HEK293 (cell line): ENCODE results near the gene RRAGC.

Source experiments
- CTCF ChIA-PET: fragments of 350-600 bp; formaldehyde crosslinking; extraction: SDS; loops from one replicate; lab custom pipeline; 2021; ENCODE audit warnings: antibody characterized with exemption; lab: Yijun Ruan, JAX
- POLR2A ChIA-PET: fragments of 300-600 bp; formaldehyde crosslinking; extraction: SDS; loops from one replicate; lab custom pipeline; 2020; ENCODE audit warnings: antibody characterized with exemption, inconsistent platforms; lab: Yijun Ruan, JAX
- H3K27ac ChIP-seq: fragments of 200-500 bp; sonication (Bioruptor generic); 2 replicates; pipeline ENCODE4 v1.5.1; 2014; ENCODE audit warnings: low read depth, low read length, control low read depth, inconsistent platforms; ENCODE audit errors: extremely low read depth
- H3K36me3 ChIP-seq, 2 experiments: fragments of 200-500 bp in 1 of 2; sonication (Bioruptor generic) in 1 of 2; 1 replicate in 1 of 2; 2 replicates in 1 of 2; pipeline ENCODE4 v1.5.1; 2014 to 2017; ENCODE audit warnings: inconsistent platforms in 2 of 2, low read length in 2 of 2; ENCODE audit not compliant: control insufficient read depth in 2 of 2, insufficient read depth in 1 of 2
- H3K4me1 ChIP-seq: fragments of 200-500 bp; sonication (Bioruptor generic); 2 replicates; pipeline ENCODE4 v1.5.1; 2014; ENCODE audit warnings: mild to moderate bottlenecking, low read length, inconsistent platforms; ENCODE audit not compliant: control insufficient read depth, insufficient read depth
- H3K4me3 ChIP-seq: 2 replicates; pipeline ENCODE4 v1.5.1; 2011; ENCODE audit warnings: low read depth, mild to moderate bottlenecking, control low read depth, low read length, moderate library complexity
- H3K9me3 ChIP-seq: fragments of 200-500 bp; sonication (Bioruptor generic); 2 replicates; pipeline ENCODE4 v1.5.1; 2014; ENCODE audit warnings: low read depth, low read length, inconsistent platforms; ENCODE audit not compliant: control insufficient read depth, insufficient read depth
- GLIS1 ChIP-seq: fragments of 450-650 bp; formaldehyde crosslinking; IDR thresholded peaks from 2 replicates; pipeline ENCODE4 v1.5.1; 2016; ENCODE audit warnings: missing biosample characterization, missing genetic modification characterization
- IKZF3 ChIP-seq: fragments of 450-650 bp; IDR thresholded peaks from 2 replicates; pipeline ENCODE4 v1.5.0; 2018; ENCODE audit warnings: missing biosample characterization, mild to moderate bottlenecking, missing genetic modification characterization, moderate library complexity
- OVOL3 ChIP-seq: fragments of 450-650 bp; formaldehyde crosslinking; IDR thresholded peaks from 2 replicates; pipeline ENCODE4 v1.5.1; 2016; ENCODE audit warnings: missing biosample characterization, missing genetic modification characterization
- RBAK ChIP-seq: fragments of 450-650 bp; formaldehyde crosslinking; IDR thresholded peaks from 2 replicates; pipeline ENCODE4 v1.5.1; 2016; ENCODE audit warnings: missing biosample characterization, missing genetic modification characterization
- SCRT2 ChIP-seq: fragments of 450-650 bp; formaldehyde crosslinking; IDR thresholded peaks from 2 replicates; pipeline ENCODE4 v1.5.1; 2016; ENCODE audit warnings: missing biosample characterization, missing genetic modification characterization
- SP3 ChIP-seq: fragments of 450-650 bp; formaldehyde crosslinking; IDR thresholded peaks from 2 replicates; pipeline ENCODE4 v1.5.1; 2016; ENCODE audit warnings: missing biosample characterization, missing genetic modification characterization
- ZBTB11 ChIP-seq: fragments of 450-650 bp; formaldehyde crosslinking; conservative IDR thresholded peaks from 2 replicates; pipeline ENCODE4 v1.5.1; 2016; ENCODE audit warnings: low read depth, missing biosample characterization, missing genetic modification characterization
- ZBTB20 ChIP-seq: fragments of 450-650 bp; formaldehyde crosslinking; IDR thresholded peaks from 2 replicates; pipeline ENCODE4 v1.5.1; 2016; ENCODE audit warnings: missing biosample characterization, missing genetic modification characterization
- ZBTB48 ChIP-seq: fragments of 450-650 bp; formaldehyde crosslinking; IDR thresholded peaks from 2 replicates; pipeline ENCODE4 v1.5.1; 2016; ENCODE audit warnings: missing biosample characterization, missing genetic modification characterization
- ZBTB8A ChIP-seq: fragments of 450-650 bp; formaldehyde crosslinking; IDR thresholded peaks from 2 replicates; pipeline ENCODE4 v1.5.1; 2016; ENCODE audit warnings: missing biosample characterization, missing genetic modification characterization
- ZEB2 ChIP-seq: fragments of 450-650 bp; formaldehyde crosslinking; IDR thresholded peaks from 2 replicates; pipeline ENCODE4 v1.5.1; 2016; ENCODE audit warnings: missing biosample characterization, missing genetic modification characterization
- ZFP41 ChIP-seq: fragments of 450-650 bp; formaldehyde crosslinking; IDR thresholded peaks from 2 replicates; pipeline ENCODE4 v1.5.1; 2016; ENCODE audit warnings: missing biosample characterization, missing genetic modification characterization, borderline replicate concordance
- ZNF184 ChIP-seq: fragments of 450-650 bp; IDR thresholded peaks from 2 replicates; pipeline ENCODE4 v1.5.1; 2018; ENCODE audit warnings: missing biosample characterization, mild to moderate bottlenecking, missing genetic modification characterization
- ZNF214 ChIP-seq: fragments of 450-650 bp; formaldehyde crosslinking; IDR thresholded peaks from 2 replicates; pipeline ENCODE4 v1.5.1; 2017; ENCODE audit warnings: missing biosample characterization, mild to moderate bottlenecking, missing genetic modification characterization, borderline replicate concordance
- ZNF23 ChIP-seq: fragments of 450-650 bp; formaldehyde crosslinking; IDR thresholded peaks from 2 replicates; pipeline ENCODE4 v1.5.1; 2016; ENCODE audit warnings: missing biosample characterization, missing genetic modification characterization, borderline replicate concordance
- ZNF354C ChIP-seq: fragments of 450-650 bp; formaldehyde crosslinking; IDR thresholded peaks from 2 replicates; pipeline ENCODE4 v1.5.1; 2016; ENCODE audit warnings: missing biosample characterization, missing genetic modification characterization, low read depth, borderline replicate concordance
- ZNF366 ChIP-seq: fragments of 450-650 bp; formaldehyde crosslinking; conservative IDR thresholded peaks from 2 replicates; pipeline ENCODE4 v1.5.1; 2016; ENCODE audit warnings: missing biosample characterization, missing genetic modification characterization
- ZNF501 ChIP-seq: fragments of 450-650 bp; formaldehyde crosslinking; IDR thresholded peaks from 2 replicates; pipeline ENCODE4 v1.5.1; 2016; ENCODE audit warnings: missing biosample characterization, missing genetic modification characterization
- ZNF529 ChIP-seq: fragments of 450-650 bp; formaldehyde crosslinking; IDR thresholded peaks from 2 replicates; pipeline ENCODE4 v1.5.1; 2017; ENCODE audit warnings: missing genetic modification characterization, missing biosample characterization; ENCODE audit not compliant: insufficient replicate concordance
- ZNF530 ChIP-seq: fragments of 450-650 bp; formaldehyde crosslinking; IDR thresholded peaks from 2 replicates; pipeline ENCODE4 v1.5.1; 2016; ENCODE audit warnings: low read depth, missing biosample characterization, missing genetic modification characterization
- ZNF623 ChIP-seq: fragments of 450-650 bp; formaldehyde crosslinking; IDR thresholded peaks from 2 replicates; pipeline ENCODE4 v1.5.1; 2016; ENCODE audit warnings: missing biosample characterization, missing genetic modification characterization
- ZNF629 ChIP-seq: fragments of 450-650 bp; formaldehyde crosslinking; IDR thresholded peaks from 2 replicates; pipeline ENCODE4 v1.5.1; 2017; ENCODE audit warnings: missing biosample characterization, missing genetic modification characterization
- ZNF768 ChIP-seq: fragments of 450-650 bp; formaldehyde crosslinking; IDR thresholded peaks from 2 replicates; pipeline ENCODE4 v1.5.1; 2018; ENCODE audit warnings: missing biosample characterization, mild to moderate bottlenecking, missing genetic modification characterization
- TF ChIP-seq, protein P1 (sequence below): fragments of 450-650 bp; formaldehyde crosslinking; IDR thresholded peaks from 2 replicates; pipeline ENCODE4 v1.5.1; 2017; ENCODE audit warnings: missing biosample characterization, missing genetic modification characterization
- TF ChIP-seq, protein P2 (sequence below): fragments of 450-650 bp; formaldehyde crosslinking; IDR thresholded peaks from 2 replicates; pipeline ENCODE4 v1.5.1; 2016; ENCODE audit warnings: missing biosample characterization, missing genetic modification characterization

RRAGC gene

GRCh38 chr1:38865112-38865715 lies 5.6 kb upstream of the RRAGC start:
- Histone ChIP-seq H3K4me3 (no peak overlapping the region), H3K36me3 (peaks cover 5 to 54% of the 10 kb centered on the region in 2 experiments; a peak in 2 of 3 replicates), H3K4me1 (no peaks in the 10 kb centered on the region), H3K9me3 (no peaks in the 10 kb centered on the region), H3K27ac (no peak overlapping the region)
- ChIA-PET CTCF (no interaction called here), POLR2A (no interaction called here)
- TF ChIP-seq SCRT2 (tag by site-specific recombination): peak; percentile 86
- no peak for TF ChIP-seq ZNF529 (tag by site-specific recombination)
- TF ChIP-seq, protein P1, sequence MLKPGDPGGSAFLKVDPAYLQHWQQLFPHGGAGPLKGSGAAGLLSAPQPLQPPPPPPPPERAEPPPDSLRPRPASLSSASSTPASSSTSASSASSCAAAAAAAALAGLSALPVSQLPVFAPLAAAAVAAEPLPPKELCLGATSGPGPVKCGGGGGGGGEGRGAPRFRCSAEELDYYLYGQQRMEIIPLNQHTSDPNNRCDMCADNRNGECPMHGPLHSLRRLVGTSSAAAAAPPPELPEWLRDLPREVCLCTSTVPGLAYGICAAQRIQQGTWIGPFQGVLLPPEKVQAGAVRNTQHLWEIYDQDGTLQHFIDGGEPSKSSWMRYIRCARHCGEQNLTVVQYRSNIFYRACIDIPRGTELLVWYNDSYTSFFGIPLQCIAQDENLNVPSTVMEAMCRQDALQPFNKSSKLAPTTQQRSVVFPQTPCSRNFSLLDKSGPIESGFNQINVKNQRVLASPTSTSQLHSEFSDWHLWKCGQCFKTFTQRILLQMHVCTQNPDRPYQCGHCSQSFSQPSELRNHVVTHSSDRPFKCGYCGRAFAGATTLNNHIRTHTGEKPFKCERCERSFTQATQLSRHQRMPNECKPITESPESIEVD (tag by site-specific recombination): no peak
- TF ChIP-seq ZNF501 (tag by site-specific recombination): no peak
- TF ChIP-seq RBAK: no peak
- no peak for TF ChIP-seq IKZF3 (tag by site-specific recombination)

- no peak for TF ChIP-seq ZNF530 (tag by site-specific recombination)
- no peak for TF ChIP-seq ZNF184
- TF ChIP-seq ZBTB20 (tag by site-specific recombination): no peak
- TF ChIP-seq ZNF366 (tag by site-specific recombination): 0 out of 2 replicates have a peak, but pooled peaks have one; percentile 6
- no peak for TF ChIP-seq ZFP41 (tag by site-specific recombination)
- no peak for TF ChIP-seq ZNF623 (tag by site-specific recombination)
- TF ChIP-seq ZNF354C (tag by site-specific recombination): no peak
- no peak for TF ChIP-seq ZNF23 (tag by site-specific recombination)
- Histone ChIP-seq H3K4me3 (peak overlapping the region; percentile 73), H3K27ac (no peak overlapping the region; the same call in 1 of the 2 replicates), H3K9me3 (no peaks in the 10 kb centered on the region), H3K4me1 (0 out of 2 replicates have a peak, but pooled peaks cover 2% of the 10 kb centered on the region), H3K36me3 (peaks cover 9 to 49% of the 10 kb centered on the region in 2 experiments)
- ChIA-PET CTCF (interaction anchor here (0.5 kb wide), 1 partner anchor 10 kb away, joined by 3 read pairs; no protein-coding TSS in a partner anchor), POLR2A (no interaction called here)
Observed at GRCh38 chr1:38860454-38860795, 853 bp upstream of the RRAGC start.

GRCh38 chr1:38858833-38859560 lies 575 bp downstream of the RRAGC start:
- Histone ChIP-seq H3K4me3 (peak overlapping the region; percentile 77), H3K9me3 (no peaks in the 10 kb centered on the region), H3K36me3 (peaks cover 14 to 48% of the 10 kb centered on the region in 2 experiments; a peak in 2 of 3 replicates), H3K27ac (peak overlapping the region; percentile 42), H3K4me1 (0 out of 2 replicates have a peak, but pooled peaks cover 2% of the 10 kb centered on the region)
- CTCF ChIA-PET: interaction anchor here (0.7 kb wide), 1 partner anchor 869 kb away, joined by 3 read pairs; the partner anchor contains the start of gene SF3A3
- POLR2A ChIA-PET: interaction anchor here (0.6 to 1.3 kb wide), 5 partner anchors 8 to 247 kb away, joined by 3 to 7 read pairs (median 4); partner anchors contain the start of gene NDUFS5
- TF ChIP-seq ZNF629 (0 out of 2 replicates have a peak, but pooled peaks have one; percentile 21), ZNF214 (tag by site-specific recombination) (no peak), OVOL3 (no peak), ZBTB48 (0 out of 2 replicates have a peak, but pooled peaks have one; percentile 30), ZNF768 (no peak), ZEB2 (tag by site-specific recombination) (peak; percentile 83), ZBTB11 (peak; percentile 36; the same call in 1 of the 2 replicates), SP3 (tag by site-specific recombination) (peak; percentile 74), GLIS1 (tag by site-specific recombination) (peak; percentile 70), ZBTB8A (peak; percentile 81)
- TF ChIP-seq, protein P2, sequence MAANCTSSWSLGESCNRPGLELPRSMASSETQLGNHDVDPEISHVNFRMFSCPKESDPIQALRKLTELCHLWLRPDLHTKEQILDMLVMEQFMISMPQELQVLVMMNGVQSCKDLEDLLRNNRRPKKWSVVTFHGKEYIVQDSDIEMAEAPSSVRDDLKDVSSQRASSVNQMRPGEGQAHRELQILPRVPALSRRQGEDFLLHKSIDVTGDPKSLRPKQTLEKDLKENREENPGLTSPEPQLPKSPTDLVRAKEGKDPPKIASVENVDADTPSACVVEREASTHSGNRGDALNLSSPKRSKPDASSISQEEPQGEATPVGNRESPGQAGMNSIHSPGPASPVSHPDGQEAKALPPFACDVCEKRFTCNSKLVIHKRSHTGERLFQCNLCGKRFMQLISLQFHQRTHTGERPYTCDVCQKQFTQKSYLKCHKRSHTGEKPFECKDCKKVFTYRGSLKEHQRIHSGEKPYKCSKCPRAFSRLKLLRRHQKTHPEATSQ (tag by site-specific recombination): no peak
